MM.1S (cell line): ENCODE data around the gene FAM219A.

Experiments
- EZH2 ChIP-seq: fragments of 300-600 bp; sonication (generic); optimal IDR thresholded peaks from 2 replicates; pipeline ENCODE3; 2017; ENCODE audit warnings: low read depth, mild to moderate bottlenecking, antibody characterized with exemption, low read length, mixed read lengths
- TF ChIP-seq, protein P1 (sequence below): fragments of 300-600 bp; sonication (generic); IDR thresholded peaks from 2 replicates; pipeline ENCODE4 v1.5.1; 2016; ENCODE audit warnings: antibody characterized with exemption, low read length, mixed read lengths

DNA sequence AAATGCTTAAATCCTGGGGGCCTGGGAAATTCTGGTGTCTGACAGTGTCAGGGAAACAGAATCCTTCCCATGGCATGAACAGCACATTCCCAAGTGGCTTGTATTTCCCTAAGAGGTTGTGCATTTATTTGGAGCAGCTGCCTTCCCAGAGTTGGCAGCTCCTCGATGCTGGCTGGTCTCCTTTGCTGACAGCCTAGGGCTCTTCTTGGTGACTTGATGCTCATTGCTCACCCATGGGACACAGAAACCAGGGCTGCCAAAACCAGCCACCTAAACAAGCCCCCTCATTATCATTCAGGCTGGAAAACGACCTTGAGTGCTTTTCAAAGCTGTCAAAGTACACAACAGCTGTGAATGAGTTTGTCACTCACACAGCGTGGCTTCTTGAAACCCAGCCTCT lies 40.2 kb upstream of the FAM219A start:
- TF ChIP-seq, protein P1, sequence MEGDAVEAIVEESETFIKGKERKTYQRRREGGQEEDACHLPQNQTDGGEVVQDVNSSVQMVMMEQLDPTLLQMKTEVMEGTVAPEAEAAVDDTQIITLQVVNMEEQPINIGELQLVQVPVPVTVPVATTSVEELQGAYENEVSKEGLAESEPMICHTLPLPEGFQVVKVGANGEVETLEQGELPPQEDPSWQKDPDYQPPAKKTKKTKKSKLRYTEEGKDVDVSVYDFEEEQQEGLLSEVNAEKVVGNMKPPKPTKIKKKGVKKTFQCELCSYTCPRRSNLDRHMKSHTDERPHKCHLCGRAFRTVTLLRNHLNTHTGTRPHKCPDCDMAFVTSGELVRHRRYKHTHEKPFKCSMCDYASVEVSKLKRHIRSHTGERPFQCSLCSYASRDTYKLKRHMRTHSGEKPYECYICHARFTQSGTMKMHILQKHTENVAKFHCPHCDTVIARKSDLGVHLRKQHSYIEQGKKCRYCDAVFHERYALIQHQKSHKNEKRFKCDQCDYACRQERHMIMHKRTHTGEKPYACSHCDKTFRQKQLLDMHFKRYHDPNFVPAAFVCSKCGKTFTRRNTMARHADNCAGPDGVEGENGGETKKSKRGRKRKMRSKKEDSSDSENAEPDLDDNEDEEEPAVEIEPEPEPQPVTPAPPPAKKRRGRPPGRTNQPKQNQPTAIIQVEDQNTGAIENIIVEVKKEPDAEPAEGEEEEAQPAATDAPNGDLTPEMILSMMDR = no peak
- no peak for TF ChIP-seq EZH2
